ENCODE results near the gene ALKBH1.

ALKBH1 gene

GRCh38 chr14:77623201-77623600 lies 84.6 kb downstream of the ALKBH1 start:
- DNase-seq (ENCODE audit: low read depth, low spot score): no peak
